Measurements from ENCODE around the gene TGIF2.

- TF ChIP-seq CTCF (conservative IDR thresholded peaks at IDR 0.05; ENCODE audit: low read depth, low read length): no peak
- TF ChIP-seq POLR2A (IDR thresholded peaks at IDR 0.05; ENCODE audit: low read depth, low read length): peak; percentile 61
These were observed at the start of gene TGIF2 for GRCh38 chr20:36573103-36573797.

Measured in IMR-90 (cell line).